OCI-LY7 (cell line): Measurements from ENCODE around the gene TNIK. TPM values are rescaled to one million over a fixed set of nuclear protein-coding genes. Genes with fewer than 3 reads are reported as not detected.

ENCODE experiments used
- BruUV-seq: library from RNA; stranded (reverse); fragments of 400-500 nt; replicated peaks from 2 replicates; lab custom pipeline; 2021; lab: Mats Ljungman, UMichigan
- CTCF ChIA-PET: fragments of 300-600 bp; sonication (Branson Sonifier 250); formaldehyde crosslinking; loops from one replicate; lab custom pipeline; 2022; ENCODE audit warnings: antibody characterized with exemption; ENCODE audit not compliant: unreplicated experiment; lab: Charles Lee
- POLR2A ChIA-PET: fragments of 300-600 bp; sonication (Branson Sonifier 250); formaldehyde crosslinking; loops from one replicate; lab custom pipeline; 2022; ENCODE audit warnings: antibody characterized with exemption; lab: Charles Lee
- DNase-seq: peaks from one replicate; pipeline ENCODE4 v3.0.0-alpha.2; 2015; ENCODE audit warnings: low spot score
- H2AFZ ChIP-seq: fragments of 200-600 bp; sonication (generic), shearing (Covaris generic); 2 replicates; pipeline ENCODE4 v1.6.1; 2014; ENCODE audit warnings: mild to moderate bottlenecking, antibody characterized with exemption, low read length, moderate library complexity
- H3K27ac ChIP-seq: fragments of 200-600 bp; sonication (generic); 2 replicates; pipeline ENCODE4 v1.5.1; 2014; ENCODE audit warnings: mixed run types, low read depth, mild to moderate bottlenecking, moderate library complexity, low read length, inconsistent platforms; ENCODE audit not compliant: poor library complexity, severe bottlenecking
- H3K36me3 ChIP-seq: fragments of 200-600 bp; sonication (generic); 2 replicates; pipeline ENCODE4 v1.6.1; 2014; ENCODE audit warnings: mild to moderate bottlenecking, antibody characterized with exemption, low read length, moderate library complexity, mixed read lengths; ENCODE audit not compliant: insufficient read depth
- H3K4me1 ChIP-seq: fragments of 200-600 bp; sonication (generic); 2 replicates; pipeline ENCODE4 v1.5.1; 2014; ENCODE audit warnings: mild to moderate bottlenecking, low read length; ENCODE audit not compliant: insufficient read depth, poor library complexity, severe bottlenecking
- H3K4me2 ChIP-seq: fragments of 200-600 bp; sonication (generic); 2 replicates; pipeline ENCODE4 v1.6.1; 2014; ENCODE audit warnings: mild to moderate bottlenecking, low read length
- H3K4me3 ChIP-seq: fragments of 200-600 bp; sonication (generic); 2 replicates; pipeline ENCODE4 v1.5.1; 2014; ENCODE audit warnings: mild to moderate bottlenecking, low read depth, low read length; ENCODE audit not compliant: poor library complexity, severe bottlenecking
- H3K79me2 ChIP-seq: fragments of 200-600 bp; sonication (generic); 2 replicates; pipeline ENCODE4 v1.6.1; 2016; ENCODE audit warnings: low read depth, mild to moderate bottlenecking, low read length, moderate library complexity, mixed read lengths; ENCODE audit not compliant: insufficient read depth
- H3K9me2 ChIP-seq: fragments of 200-600 bp; sonication (generic); 2 replicates; pipeline ENCODE4 v1.6.1; 2016; ENCODE audit warnings: mild to moderate bottlenecking, low read length, mixed read lengths; ENCODE audit not compliant: insufficient read depth
- H3K9me3 ChIP-seq: fragments of 200-600 bp; sonication (generic); 2 replicates; pipeline ENCODE4 v1.6.1; 2014; ENCODE audit warnings: mild to moderate bottlenecking, mixed run types, low read length, mixed read lengths
- H4K20me1 ChIP-seq: fragments of 200-600 bp; sonication (generic); 2 replicates; pipeline ENCODE4 v1.6.1; 2014; ENCODE audit warnings: mild to moderate bottlenecking, antibody characterized with exemption, low read length, moderate library complexity, mixed read lengths; ENCODE audit not compliant: insufficient read depth
- CTCF ChIP-seq: fragments of 200-600 bp; sonication (generic); conservative IDR thresholded peaks from 2 replicates; pipeline ENCODE4 v1.5.1; 2014; ENCODE audit warnings: mild to moderate bottlenecking, antibody characterized with exemption, low read length, moderate library complexity, mixed read lengths
- EZH2phosphoT487 ChIP-seq: fragments of 200-600 bp; sonication (generic); IDR thresholded peaks from 2 replicates; pipeline ENCODE4 v1.6.1; 2018; ENCODE audit warnings: low read depth, borderline replicate concordance, mild to moderate bottlenecking, mixed run types, antibody characterized with exemption, low read length, moderate library complexity, mixed read lengths
- intact Hi-C: fragments of 100-400 bp; cut with micrococcal nuclease; formaldehyde crosslinking; loops from one replicate; pipeline ENCODE4 v1.10.0; 2022; ENCODE audit not compliant: unreplicated experiment
- total RNA-seq, 2 experiments: library from RNA; depleted of rRNA in 1 of 2; stranded (reverse); fragments of >200 nt in 1 of 2; shearing (Covaris generic) in 1 of 2; gene quantifications; 2 replicates each; pipeline ENCODE4 v1.2.3, GENCODE V29; 2014 to 2022

The TNIK gene
- total RNA-seq, 2 experiments from 2014 or later = not detected

GRCh38 chr3:171255236-171255806 is 204.9 kb downstream of the TNIK start:
- Histone ChIP-seq H3K27ac (peak overlapping the region; percentile 91), H3K4me1 (peaks cover 43% of the 10 kb centered on the region), H3K79me2 (no peaks in the 10 kb centered on the region), H3K9me3 (no peaks in the 10 kb centered on the region; the same call in 1 of the 2 replicates), H3K4me2 (peak overlapping the region; percentile 70), H2AFZ (peak overlapping the region; percentile 75), H3K9me2 (no peaks in the 10 kb centered on the region), H4K20me1 (no peaks in the 10 kb centered on the region), H3K4me3 (peak overlapping the region; percentile 26), H3K36me3 (no peaks in the 10 kb centered on the region; the same call in 1 of the 2 replicates)
- BruUV-seq = no TSS peak
- peak; percentile 81 for DNase-seq
- ChIA-PET POLR2A (interaction anchor here (0.5 to 1.5 kb wide), 9 partner anchors 10 to 859 kb away, joined by 3 to 6 read pairs (median 3); no protein-coding TSS in a partner anchor), CTCF (no interaction called here)
- intact Hi-C loops = no loop called here
- TF ChIP-seq EZH2phosphoT487 = no peak

GRCh38 chr3:171254315-171254714 is 205.9 kb downstream of the TNIK start:
- ChIA-PET CTCF (no interaction called here), POLR2A (interaction anchor here (0.6 kb wide), 1 partner anchor 774 kb away, joined by 3 read pairs; no protein-coding TSS in a partner anchor)
- no peak for DNase-seq
- no peaks in the 10 kb centered on the region for H3K79me2 ChIP-seq
- no peaks in the 10 kb centered on the region; the same call in 1 of the 2 replicates for H3K36me3 ChIP-seq
- H3K9me3 ChIP-seq = no peaks in the 10 kb centered on the region; the same call in 1 of the 2 replicates
- H3K4me3 ChIP-seq = peak overlapping the region; percentile 26
- no peaks in the 10 kb centered on the region for H3K9me2 ChIP-seq
- TF ChIP-seq CTCF (no peak), EZH2phosphoT487 (no peak)
- intact Hi-C loops = no loop called here
- H3K27ac ChIP-seq = peak overlapping the region; percentile 91
- peaks cover 43% of the 10 kb centered on the region for H3K4me1 ChIP-seq
- H3K4me2 ChIP-seq = peak overlapping the region; percentile 70
- H2AFZ ChIP-seq = peak overlapping the region; percentile 75
- BruUV-seq = no TSS peak
- no peaks in the 10 kb centered on the region for H4K20me1 ChIP-seq

- Histone ChIP-seq H3K36me3 (no peaks in the 10 kb centered on the region; the same call in 1 of the 2 replicates), H3K27ac (no peak overlapping the region), H3K4me1 (peaks cover 58% of the 10 kb centered on the region), H3K9me3 (no peaks in the 10 kb centered on the region; the same call in 1 of the 2 replicates), H3K79me2 (no peaks in the 10 kb centered on the region), H3K4me3 (no peak overlapping the region), H3K9me2 (no peaks in the 10 kb centered on the region), H4K20me1 (no peaks in the 10 kb centered on the region), H3K4me2 (no peak overlapping the region), H2AFZ (0 out of 2 replicates have a peak overlapping the region, but pooled peaks have one; percentile 18)
- no peak for TF ChIP-seq EZH2phosphoT487
- no peak for TF ChIP-seq CTCF
- intact Hi-C loops = no loop called here
- ChIA-PET CTCF (no interaction called here), POLR2A (interaction anchor here (0.6 to 1.9 kb wide), 5 partner anchors 8 to 348 kb away, joined by 3 to 9 read pairs (median 5); no protein-coding TSS in a partner anchor)
- DNase-seq = no peak
- no TSS peak for BruUV-seq
Measured at GRCh38 chr3:171251835-171252234, 208.4 kb downstream of the TNIK start.
